DMS153 treated with DMSO at 0.1 percent for 48 hours (cell line): ENCODE data around the gene PAQR7.

Experiments used
- DNase-seq: peaks from one replicate; lab custom pipeline; 2025; ENCODE audit not compliant: unreplicated experiment; lab: John Stamatoyannopoulos, UW

The PAQR7 gene

DNA sequence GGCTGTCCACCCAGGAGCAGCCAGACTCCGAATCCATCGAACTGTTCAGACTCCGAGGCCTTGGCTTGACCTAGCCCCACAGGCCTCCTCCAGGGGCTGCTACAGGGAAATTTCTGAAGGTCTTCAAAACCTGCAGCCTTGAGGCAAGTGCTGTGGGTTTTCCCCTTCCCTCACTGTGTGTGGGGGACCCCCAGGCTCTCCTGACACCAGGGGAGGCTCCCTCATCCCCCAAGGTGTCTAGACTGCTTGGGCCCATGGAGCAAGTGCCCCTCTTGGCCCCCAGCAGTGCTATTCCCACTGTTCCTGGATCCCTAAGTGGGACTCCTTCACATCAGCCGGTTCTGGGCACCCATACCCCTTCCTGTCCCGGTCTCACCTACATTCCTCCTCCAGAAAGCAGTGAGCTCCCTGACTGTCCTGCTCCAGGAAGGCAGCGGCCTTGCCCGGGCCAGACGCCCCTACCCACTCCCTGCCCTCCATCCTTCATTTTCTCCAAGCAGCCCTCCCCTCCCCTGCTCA, 814 bp downstream of the PAQR7 start:
- no peak for DNase-seq

DNA sequence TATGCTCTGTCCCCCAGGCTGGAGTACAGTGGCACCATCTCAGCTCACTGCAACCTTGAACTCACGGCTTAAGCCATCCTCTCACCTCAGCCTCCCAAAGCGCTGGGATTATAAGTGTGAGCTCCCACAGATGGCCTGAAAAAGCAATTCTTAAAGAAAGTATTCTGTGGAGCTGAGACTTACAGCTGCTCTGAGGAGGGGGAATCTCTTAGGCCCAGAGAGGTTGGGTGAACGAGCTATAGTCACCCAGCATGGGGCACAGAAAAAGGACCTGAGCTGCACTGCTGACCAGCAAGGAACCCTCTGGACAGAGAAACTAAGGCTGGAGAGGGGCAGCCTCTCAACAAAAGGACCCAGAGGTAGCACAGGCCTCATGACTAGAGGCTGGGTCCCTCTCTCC, 1.3 kb downstream of the PAQR7 start:
- DNase-seq, result no peak

DNA sequence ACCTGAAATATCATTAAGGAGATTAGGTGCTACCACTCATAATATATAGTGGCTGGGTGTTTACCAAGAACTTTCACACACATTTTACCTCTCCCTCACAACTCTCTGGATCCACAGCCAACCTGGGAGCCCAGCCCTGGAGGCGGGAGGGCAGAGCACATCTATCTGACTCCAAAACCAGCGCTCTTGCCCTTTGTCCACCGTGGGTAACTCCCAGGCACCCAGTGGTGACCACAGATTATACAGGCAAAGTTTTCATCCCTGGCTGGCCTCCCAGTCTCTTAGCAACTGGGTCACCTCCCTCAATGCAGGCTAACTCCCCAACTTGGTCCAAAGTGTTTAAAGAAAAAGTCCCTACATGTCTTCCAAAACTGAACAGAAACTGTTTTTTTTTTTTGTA, 2.4 kb downstream of the PAQR7 start:
- no peak for DNase-seq

DNA sequence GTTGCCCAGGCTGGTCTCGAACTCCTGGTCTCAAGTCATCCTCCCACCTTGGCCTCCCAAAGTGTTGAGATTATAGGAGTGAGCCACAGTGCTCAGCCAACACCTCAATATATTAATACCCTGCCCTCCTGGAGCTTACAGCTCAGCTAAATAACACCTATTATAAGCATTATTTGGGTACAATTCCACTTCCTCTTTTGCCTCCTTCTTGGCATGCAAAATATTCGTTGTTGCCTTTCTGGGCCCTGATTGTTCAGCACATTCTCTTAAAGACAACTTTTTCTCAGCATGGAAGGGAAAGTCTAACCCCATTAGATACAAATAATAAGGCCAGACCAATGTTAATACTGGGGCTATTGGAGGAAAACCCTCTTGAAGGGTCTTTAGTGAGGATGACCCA, 2.8 kb downstream of the PAQR7 start:
- no peak for DNase-seq

DNA sequence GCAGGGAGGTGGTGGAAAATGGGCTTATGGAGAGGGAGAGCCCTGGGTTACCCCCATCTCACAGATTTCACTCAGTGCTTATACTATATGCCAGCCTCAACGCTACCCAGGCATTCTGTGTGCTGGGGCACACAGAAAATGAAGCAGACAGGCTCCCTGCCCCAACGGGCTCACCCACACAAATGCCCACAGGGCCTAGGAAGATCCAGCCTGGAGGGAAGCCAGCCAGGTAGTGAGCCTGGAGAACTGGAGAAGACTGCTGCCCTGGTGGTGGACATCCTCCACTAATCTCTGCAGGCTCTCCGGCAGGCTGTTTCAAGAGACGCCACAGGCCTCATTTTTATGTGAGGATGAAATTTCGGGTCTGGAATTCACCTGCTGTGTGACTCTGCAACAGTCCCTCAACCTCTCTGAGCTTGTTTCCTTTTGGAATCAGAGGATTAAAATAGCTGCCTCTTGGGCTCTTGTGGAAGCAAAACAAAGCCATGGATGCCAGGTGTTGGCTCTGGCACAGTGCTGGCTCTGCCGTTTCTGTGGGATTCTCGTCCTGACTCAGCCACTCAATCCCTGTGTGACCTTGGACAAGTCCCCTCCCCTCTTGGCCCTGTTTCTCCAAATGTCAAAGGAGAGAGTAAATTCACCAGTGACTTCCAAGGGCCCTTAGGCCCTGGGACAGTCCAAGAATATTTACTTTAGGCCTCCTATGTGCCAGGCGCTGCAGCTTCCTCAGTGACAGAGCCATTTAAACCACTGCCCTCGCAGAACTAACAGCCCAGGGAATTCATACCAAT, 3.6 kb downstream of the PAQR7 start:
- DNase-seq, result no peak

DNA sequence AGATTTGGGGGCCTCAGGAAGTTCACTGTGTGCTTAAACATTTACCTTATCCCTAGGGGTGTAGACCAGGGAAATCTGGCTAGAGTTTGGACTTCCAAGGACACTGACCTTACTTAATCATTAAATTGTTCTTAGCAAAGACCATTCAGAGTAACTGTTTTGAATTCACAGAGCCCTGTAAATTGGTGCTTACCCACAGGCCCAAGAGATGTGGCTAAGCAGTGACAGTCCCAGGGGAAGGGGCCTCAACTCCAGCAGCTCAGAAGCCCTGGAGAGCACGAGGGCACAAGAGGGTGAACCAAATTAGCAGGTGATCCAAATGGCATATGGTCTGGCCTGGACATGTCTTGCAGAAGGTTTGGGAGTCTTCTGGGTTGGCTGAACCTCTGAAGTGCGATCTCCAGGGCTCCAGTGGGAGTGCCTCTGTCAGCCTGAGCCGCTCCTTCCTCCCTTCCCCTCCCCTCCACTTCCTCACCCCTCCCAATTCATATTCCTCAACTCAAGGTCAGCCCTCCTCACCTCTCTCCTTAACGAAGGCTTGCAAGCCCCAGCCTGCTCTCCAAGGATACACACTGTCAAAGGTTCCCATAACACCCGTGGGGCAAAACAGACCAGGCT, 4.3 kb downstream of the PAQR7 start:
- no peak for DNase-seq

DNA sequence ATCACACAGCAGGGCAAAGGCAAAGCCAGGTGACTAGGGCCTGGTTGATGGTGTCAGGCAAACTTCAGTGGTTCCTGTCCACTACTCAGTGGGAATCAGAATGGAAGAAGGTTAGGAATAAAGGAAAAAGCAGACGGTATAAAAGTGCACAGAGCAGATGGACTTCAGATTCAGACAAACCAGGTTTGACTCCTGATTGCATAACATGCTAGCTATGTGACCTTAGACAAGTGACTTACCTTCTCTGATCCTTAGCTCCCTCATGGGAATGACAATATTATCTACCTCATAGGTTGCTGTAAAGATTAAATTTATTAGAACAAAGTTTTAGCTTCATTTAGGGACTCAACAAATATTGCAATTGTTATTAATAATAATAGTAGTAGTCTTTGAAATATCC, 4.9 kb downstream of the PAQR7 start:
- no peak for DNase-seq

DNA sequence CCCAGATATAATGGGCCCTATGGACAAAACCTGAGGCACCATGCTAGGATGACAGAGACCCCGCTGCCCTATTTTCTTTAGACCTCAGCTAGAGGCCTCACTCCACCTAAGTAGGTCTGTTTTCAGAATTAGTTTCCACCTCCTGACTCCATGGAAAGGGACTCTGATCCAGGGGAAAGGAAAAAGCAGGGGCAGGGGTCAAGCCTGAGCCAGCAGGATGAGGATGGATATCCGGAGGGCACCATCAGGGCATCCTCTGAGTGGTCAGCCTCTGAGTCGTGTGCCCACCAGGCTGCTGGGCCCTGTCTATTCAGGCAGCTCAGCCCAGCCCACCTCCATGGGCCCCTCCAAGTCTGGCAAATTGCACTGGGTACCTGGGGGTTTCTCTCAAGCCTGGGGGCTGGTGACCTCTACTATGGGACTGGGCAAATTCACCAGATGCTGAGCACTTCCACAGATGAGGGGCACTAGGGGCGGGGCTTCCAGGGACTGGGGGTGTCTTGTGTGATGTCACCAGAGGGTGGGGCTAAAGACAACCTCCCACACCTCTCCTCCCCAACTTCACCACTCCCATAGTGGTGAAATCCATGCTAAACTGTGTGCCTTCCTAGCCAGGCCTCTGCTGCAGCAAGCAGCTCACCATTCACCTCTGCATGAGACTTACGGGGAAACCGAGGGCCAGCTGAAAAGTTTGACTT, 5.5 kb downstream of the PAQR7 start:
- DNase-seq, result no peak

DNA sequence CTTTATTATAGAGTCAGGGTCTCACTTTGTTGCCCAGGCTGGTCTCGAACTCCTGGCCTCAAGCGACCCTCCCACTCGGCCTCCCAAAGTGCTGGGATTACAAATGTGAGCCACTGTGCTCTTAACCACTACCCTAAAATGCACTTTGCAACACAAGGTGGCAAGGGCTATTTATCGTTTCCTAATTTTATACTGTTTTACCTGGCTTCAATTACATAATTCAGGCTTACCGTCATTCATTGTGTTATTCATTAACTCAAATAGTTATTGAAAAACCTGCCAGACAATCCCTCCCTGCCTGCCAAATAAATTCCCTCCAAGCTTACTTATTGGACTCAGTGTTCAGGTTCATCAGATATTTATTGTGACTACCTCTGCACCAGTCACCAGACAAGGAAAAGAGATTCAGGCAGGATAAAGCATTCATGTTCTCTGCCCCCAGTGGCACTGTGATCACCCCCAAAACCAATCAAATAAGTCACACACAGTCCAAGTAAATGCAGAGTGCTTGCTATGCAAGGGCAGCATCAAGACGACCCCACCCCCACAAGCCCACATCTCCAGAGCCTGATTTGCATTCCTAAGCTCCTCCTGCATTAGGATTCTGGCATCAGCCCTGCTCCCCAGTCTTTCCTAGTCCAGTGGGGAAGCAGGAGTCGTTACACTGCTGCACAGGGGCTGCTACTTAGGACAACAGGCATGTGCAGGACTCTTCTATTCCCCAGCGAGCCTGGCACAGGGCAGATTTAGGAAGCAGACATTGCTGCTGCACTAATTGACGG, 8.1 kb downstream of the PAQR7 start:
- no peak for DNase-seq

DNA sequence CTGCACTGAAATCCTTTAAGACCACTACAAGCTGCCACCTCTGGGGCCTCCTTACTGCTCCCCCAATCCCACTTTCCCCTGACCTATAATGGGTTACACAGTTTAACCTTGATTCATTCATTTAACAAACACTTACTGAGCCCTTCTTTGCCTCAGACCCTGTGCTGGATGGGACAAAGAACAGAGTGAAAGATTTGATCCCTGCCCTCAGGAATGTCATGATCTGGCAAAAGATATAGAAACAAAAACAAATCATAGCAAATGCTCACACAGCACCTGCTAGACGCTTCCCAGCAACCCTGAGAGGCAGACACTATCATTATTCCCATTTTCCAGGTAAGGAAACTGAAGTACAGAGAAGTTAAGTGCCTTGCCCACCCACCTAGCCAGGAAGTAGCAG, 9.2 kb downstream of the PAQR7 start:
- no peak for DNase-seq

DNA sequence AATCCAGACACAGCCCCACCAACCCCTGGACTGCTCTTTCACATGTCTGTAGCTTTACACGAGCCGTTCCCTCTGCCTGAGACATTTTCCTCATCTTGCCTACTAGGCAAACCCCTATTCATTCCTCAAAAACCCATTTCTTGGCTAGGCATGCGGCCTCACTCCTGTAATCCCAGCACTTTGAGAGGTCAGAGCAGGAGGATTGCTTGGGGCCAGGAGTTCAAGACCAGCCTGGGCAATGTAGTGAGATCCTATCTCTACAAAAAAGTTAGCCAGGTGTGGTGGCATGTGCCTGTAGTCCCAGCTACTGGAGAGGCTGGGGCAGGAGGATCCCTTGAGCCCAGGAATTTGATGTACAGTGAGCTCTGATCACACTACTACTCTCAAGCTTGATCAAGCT, 11.1 kb downstream of the PAQR7 start:
- DNase-seq, result no peak

DNA sequence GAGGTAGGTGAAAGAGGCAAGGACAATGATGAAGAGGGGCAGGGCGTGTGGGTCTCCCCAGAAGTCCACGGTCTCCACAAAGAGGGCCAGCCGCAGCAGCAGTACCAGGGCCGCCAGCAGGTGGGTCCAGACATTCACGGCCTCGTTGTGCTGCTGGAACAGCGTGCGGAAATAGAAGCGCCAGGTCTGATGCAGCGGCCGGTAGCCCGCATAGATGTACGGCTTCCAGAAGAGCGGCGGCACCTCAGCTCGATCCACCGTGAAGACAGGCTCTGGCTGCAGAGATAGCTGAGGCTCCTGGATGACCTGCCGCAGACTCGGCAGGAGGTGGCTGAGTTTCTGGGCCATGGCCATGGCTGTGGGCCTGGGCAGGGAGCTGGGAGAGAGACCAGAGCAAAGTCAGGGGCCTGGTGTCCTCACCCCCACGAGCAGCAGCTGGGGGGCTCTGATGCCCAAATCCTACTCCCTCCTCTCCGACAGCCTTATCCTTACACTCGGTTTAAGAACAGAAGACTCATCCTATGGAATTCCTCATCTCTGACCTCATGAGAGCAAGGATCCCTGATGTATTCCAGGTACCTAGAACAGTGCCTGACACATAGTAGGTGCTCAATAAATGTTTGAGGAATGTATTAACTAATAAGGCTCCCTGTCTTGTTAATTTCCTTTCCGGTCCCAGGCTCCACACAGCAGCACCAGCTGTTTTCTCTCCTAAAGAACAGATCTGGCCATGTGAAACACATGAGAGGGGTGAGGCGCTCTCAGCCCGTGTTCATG, 11.8 kb downstream of the PAQR7 start:
- no peak for DNase-seq

DNA sequence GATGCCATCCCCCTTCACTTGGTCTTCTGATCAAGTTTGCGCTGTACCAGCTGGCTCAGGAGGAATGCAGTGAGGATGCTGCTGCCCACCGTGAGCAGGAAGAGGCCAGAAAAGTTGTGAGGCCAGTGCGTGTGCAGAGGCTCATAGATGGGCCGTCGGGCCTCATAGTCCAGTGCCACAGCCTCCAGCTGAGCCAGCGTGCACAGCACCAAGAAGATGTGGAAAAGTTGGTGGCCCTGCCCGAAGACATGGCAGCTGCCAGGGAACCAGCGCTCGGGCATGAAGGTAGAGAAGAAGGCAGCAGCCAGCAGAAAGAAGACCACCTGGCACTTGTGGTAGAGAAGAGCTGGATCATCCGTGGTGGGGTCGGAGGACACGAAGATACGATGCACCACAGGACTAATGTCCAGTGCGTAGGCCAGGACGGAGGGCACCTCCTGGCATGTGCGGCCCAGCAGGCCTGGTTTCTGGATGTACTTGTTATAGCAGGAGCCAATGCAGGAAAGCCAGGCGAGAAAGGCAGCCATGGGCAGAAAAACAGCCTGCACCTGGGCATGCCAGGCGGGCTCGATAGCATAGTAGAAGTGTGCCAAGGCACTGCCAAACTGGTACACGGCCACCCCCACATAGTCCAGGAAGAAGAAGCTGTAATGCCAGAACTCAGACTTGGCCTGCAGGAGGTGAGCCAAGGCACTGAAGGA, 12.6 kb downstream of the PAQR7 start:
- no peak for DNase-seq

DNA sequence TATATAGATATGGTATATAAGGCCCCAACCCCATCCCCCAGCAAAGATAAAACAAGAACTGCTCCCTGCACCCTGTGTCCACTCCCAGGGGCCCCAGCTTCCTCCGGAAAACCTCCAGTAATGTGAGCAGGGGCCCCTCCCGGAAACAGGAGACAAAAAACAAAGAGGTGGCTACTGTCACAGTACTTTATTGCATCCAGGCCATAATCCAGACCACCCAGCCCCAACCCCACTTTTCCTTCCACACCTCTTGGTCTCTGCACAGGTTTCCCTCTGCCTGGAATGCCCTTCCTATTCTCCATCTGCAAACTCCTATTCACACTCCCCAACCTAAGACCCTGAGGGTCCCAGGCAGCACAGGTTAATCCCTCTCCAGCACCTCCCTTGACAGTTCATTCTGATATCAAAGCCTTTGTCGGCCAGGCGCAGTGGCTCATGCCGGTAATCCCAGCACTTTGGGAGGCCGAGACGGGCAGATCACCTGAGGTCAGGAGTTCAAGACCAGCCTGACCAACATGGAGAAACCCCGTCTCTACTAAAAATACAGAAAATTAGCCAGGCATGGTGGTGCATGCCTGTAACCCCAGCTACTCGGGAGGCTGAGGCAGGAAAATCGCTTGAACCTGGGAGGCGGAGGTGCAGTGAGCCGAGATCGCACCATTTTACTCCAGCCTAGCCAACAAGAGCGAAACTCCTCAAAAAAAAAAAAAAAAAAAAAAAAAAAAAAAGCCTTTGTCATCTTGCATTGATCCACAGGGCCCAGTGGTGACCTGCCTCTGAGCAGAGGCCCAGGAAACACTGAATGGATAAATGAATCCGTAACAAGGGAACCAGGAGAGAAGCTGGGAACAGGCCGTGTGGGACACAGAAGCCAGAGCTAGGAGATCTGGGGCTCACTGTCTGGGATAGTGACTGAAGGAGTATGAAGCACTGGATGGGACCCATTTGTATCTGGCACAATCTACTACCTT, 13.9 kb downstream of the PAQR7 start:
- DNase-seq, result no peak

DNA sequence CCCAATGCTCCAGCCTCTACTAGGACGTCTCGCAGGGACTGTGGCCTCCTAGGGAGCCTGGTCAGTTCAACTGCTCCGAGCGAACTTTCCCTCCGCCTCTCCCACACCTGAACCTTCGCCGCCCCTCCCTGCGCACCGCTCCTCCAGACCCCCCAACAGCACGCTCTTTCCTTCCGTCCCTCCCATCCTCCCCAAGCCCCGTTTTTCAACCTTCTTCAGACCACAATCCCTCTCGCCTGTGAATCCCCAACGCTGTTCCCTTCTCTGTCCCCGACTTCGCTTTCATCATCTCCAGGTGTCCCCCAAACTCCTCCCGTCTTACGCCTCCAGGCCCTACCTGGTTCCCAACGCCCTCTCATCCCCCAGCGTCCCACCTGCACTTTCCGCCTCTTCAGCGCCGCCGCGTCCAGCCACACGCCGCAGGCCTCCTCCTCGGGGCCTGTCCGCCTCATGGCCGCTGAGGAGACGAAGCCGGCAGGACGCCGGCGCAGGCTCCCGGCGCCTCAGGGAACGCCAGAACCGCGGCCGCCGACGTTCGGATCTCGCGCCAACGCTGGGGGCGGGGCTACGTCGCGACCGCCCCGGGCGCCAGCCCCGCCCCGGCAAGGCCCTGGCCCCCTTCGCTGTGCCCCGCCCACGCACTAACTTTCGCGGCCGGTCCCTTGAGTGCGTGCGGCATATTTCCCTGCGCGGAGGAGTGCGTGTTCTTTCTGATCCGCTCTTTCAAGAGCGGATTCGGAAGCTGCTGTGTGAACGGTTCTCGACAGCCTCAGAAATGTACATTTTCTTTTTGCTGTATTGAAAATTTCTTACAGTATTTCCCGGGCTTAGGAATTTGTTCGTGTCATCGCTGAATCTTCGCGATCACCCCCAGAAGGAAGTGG, 16.4 kb downstream of the PAQR7 start, which contains the start of gene AUNIP:
Gene AUNIP, minus strand, starts transcription at position 552 of the 884 bp plus-strand sequence. Its CDS starts 100 bp downstream, at position 452.
- DNase-seq, result peak; percentile 89

DNA sequence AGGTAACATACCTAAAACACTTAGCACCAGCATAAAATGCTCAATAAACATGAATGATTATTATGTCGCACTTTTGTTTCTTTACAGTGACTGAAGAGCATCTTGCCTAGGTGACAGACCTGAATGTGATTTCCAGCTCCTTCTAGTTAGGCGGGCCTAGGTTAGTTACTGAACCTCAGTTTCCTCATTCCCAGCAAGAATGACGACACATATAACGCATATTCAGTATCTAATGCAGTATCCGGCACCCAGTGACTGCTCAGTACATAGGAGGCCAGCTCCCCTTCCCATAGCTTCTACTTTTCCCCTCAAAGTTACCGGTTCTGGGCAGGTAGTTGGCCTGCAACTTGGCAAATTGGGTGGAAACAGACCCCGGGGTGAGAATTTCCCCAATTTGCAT, 17.0 kb downstream of the PAQR7 start:
- DNase-seq, result no peak

DNA sequence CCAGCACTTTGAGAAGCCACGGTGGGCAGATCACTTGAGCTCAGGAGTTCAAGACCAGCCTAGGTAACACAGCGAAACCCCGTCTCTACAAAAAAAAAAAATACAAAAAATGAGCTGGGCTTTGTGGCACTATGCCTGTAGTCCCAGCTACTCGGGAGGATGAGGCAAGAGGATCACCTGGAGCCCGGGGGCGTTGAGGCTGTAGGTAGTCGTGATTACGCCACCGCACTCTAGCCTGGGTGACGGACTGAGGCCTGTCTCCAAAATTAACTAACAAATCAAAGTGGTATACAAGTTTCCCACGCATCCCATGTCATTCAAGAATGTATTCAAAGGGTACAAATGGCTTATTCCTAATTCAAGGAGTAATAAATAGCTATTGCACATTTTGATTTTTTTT, 18.7 kb downstream of the PAQR7 start:
- DNase-seq, result no peak

DNA sequence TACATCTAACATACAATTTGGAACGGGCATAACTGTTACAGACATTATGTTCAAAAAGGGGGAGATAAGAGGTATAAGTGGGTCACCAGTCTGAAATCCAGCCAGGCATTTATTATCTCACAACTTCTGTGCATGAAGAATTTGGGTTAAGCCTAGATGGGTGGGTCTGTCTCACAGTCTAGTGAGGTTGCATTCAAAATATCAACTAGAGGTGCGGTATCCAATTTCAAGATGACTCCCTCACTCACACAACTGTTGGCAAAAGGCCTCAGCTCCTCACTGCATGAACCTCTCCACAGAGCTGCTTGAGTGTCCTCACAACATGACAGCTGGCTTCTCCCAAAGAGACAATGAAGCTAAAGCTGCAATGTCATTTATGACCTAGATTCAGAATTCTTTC, 21.0 kb downstream of the PAQR7 start:
- no peak for DNase-seq
